ENCODE data around the gene MRPL28. TPM values are rescaled to one million over a fixed set of nuclear protein-coding genes. Genes with fewer than 3 reads are reported as not detected.

The MRPL28 gene
- total and polyA plus RNA-seq, 2 donors from 2014 or later = 59.1 to 201 TPM

DNA sequence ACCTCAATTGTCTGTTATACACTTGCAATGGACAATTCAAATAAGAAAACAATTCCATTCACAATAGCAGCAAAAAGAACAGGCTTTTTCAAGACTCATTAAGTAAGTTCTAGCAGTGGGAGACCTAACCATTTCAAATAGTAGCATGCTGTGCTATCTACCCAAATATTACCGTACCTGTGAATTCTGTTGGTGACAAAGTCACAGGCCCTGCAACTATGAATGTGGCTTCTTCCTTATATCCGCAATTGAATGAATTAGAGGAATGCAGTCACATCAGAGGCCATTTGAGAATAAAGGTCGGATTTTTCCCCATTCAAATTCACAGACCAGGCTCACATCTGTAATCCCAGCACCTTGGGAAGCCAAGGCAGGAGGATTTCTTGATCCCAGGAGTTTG, 25.9 kb upstream of the MRPL28 start:
- intact Hi-C loops (cut with DNase I) = no loop called here
- no peak for FAIRE-seq
- Histone ChIP-seq H3K36me3 (ENCODE audit: control insufficient read depth in 2 of 3, insufficient read depth in 3 of 3, low read length in 3 of 3) (no peaks in the 10 kb centered on the region), H3K9me3 (ENCODE audit: control insufficient read depth in 2 of 3, insufficient read depth in 1 of 3, low read length in 3 of 3) (no peaks in the 10 kb centered on the region), H3K27me3 (ENCODE audit: control insufficient read depth, insufficient read depth, low read length) (no peaks in the 10 kb centered on the region), H3K4me3 (ENCODE audit: low read length in 3 of 3) (peak overlapping the region in 1 of 3 donors; percentile 60), H3K9ac (ENCODE audit: low read length in 3 of 3) (peak overlapping the region in 1 of 3 donors; percentile 61), H3K4me1 (ENCODE audit: control insufficient read depth in 2 of 3, insufficient read depth in 2 of 3, low read depth in 1 of 3, low read length in 3 of 3) (peaks cover 0 to 9% (median 0%) of the 10 kb centered on the region in 3 donors), H3K27ac (ENCODE audit: low read depth in 2 of 2, low read length in 2 of 2) (peak overlapping the region in 1 of 2 donors; percentile 63)
- TF ChIP-seq, protein P1, sequence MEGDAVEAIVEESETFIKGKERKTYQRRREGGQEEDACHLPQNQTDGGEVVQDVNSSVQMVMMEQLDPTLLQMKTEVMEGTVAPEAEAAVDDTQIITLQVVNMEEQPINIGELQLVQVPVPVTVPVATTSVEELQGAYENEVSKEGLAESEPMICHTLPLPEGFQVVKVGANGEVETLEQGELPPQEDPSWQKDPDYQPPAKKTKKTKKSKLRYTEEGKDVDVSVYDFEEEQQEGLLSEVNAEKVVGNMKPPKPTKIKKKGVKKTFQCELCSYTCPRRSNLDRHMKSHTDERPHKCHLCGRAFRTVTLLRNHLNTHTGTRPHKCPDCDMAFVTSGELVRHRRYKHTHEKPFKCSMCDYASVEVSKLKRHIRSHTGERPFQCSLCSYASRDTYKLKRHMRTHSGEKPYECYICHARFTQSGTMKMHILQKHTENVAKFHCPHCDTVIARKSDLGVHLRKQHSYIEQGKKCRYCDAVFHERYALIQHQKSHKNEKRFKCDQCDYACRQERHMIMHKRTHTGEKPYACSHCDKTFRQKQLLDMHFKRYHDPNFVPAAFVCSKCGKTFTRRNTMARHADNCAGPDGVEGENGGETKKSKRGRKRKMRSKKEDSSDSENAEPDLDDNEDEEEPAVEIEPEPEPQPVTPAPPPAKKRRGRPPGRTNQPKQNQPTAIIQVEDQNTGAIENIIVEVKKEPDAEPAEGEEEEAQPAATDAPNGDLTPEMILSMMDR (IDR thresholded peaks at IDR 0.05; ENCODE audit: borderline replicate concordance, extremely low read depth, insufficient read depth) = no peak
- peak in 1 of 5 donors; percentile 44 for DNase-seq

DNA sequence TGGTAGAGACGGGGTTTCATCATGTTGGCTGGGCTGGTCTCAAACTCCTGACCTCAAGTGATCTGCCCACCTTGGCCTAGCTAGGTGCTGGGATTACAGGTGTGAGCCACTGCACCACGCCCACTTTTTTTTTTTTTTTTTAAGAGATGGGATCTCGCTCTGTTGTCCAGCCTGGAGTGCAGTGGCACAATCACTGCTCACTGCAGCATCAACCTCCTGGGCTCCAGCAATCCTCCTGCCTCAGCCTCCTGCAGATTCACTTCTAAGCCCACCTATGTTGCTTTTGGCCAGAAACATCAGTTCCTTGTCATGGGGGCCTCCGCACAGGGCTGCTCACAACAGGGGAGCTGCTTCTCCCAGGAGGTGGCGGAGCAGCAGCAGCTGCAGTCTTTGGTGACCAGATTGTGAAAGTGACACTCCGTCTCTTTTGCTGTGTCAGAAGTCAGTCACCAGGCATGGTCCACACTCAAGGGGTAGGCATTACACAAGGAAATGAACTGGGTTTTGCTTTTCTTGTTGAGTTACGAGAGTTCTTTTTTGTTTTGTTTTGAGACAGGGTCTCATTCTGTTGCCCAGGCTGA, 22.2 kb upstream of the MRPL28 start:
- H3K27me3 ChIP-seq (ENCODE audit: control insufficient read depth, insufficient read depth, low read length) = no peaks in the 10 kb centered on the region
- H3K9ac ChIP-seq (ENCODE audit: low read length in 3 of 3) = no peak overlapping the region
- intact Hi-C loops (cut with DNase I) = no loop called here
- no peaks in the 10 kb centered on the region for H3K36me3 ChIP-seq (ENCODE audit: control insufficient read depth in 2 of 3, insufficient read depth in 3 of 3, low read length in 3 of 3)
- peaks cover 0 to 3% (median 3%) of the 10 kb centered on the region in 3 donors for H3K4me1 ChIP-seq (ENCODE audit: control insufficient read depth in 2 of 3, insufficient read depth in 2 of 3, low read depth in 1 of 3, low read length in 3 of 3)
- no peak overlapping the region for H3K27ac ChIP-seq (ENCODE audit: low read depth in 2 of 2, low read length in 2 of 2)
- FAIRE-seq = no peak
- no peak overlapping the region for H3K4me3 ChIP-seq (ENCODE audit: low read length in 3 of 3)
- no peaks in the 10 kb centered on the region for H3K9me3 ChIP-seq (ENCODE audit: control insufficient read depth in 2 of 3, insufficient read depth in 1 of 3, low read length in 3 of 3)
- DNase-seq = peak in 1 of 5 donors; percentile 37
- TF ChIP-seq, protein P1 (IDR thresholded peaks at IDR 0.05; ENCODE audit: borderline replicate concordance, extremely low read depth, insufficient read depth) = no peak

DNA sequence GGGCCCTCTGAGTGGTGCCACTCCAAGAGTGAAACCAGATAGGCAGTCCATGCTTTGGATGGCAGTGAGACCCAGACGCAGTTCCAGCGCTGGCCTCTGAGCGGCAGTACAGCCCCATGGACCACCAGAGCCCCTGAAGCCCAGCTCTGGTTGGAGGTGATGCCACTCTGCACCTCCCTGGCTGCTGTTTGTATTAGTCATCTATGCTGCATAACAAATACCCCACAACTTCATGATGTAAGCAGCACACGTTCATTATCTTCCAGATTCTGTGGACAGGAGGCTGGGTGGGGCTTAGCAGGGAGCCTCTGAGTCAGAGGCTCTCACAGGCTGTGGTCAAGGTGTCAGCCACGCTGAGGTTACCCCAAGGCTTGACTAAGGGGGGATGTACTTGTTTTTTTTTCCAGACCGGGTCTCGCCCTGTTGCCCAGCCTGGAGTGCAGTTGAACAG, 21.6 kb upstream of the MRPL28 start:
- DNase-seq = peak; percentile 58 to 81 (median 74)
- no peak for FAIRE-seq
- Histone ChIP-seq H3K27me3 (ENCODE audit: control insufficient read depth, insufficient read depth, low read length) (no peaks in the 10 kb centered on the region), H3K36me3 (ENCODE audit: control insufficient read depth in 2 of 3, insufficient read depth in 3 of 3, low read length in 3 of 3) (no peaks in the 10 kb centered on the region), H3K9me3 (ENCODE audit: control insufficient read depth in 2 of 3, insufficient read depth in 1 of 3, low read length in 3 of 3) (no peaks in the 10 kb centered on the region), H3K4me3 (ENCODE audit: low read length in 3 of 3) (no peak overlapping the region), H3K9ac (ENCODE audit: low read length in 3 of 3) (no peak overlapping the region), H3K27ac (ENCODE audit: low read depth in 2 of 2, low read length in 2 of 2) (no peak overlapping the region), H3K4me1 (ENCODE audit: control insufficient read depth in 2 of 3, insufficient read depth in 2 of 3, low read depth in 1 of 3, low read length in 3 of 3) (peaks cover 0 to 3% (median 3%) of the 10 kb centered on the region in 3 donors)
- TF ChIP-seq, protein P1 (IDR thresholded peaks at IDR 0.05; ENCODE audit: borderline replicate concordance, extremely low read depth, insufficient read depth) = peak; percentile 72
- intact Hi-C loops (cut with DNase I) = no loop called here
